Medulla oblongata (tissue), 1 donor: ENCODE measurements around the gene NT5C3B.

Experiments used
- DNase-seq: peaks from one replicate; pipeline ENCODE4 v3.0.0-alpha.2; 2015; ENCODE audit errors: extremely low spot score

Gene NT5C3B

DNA sequence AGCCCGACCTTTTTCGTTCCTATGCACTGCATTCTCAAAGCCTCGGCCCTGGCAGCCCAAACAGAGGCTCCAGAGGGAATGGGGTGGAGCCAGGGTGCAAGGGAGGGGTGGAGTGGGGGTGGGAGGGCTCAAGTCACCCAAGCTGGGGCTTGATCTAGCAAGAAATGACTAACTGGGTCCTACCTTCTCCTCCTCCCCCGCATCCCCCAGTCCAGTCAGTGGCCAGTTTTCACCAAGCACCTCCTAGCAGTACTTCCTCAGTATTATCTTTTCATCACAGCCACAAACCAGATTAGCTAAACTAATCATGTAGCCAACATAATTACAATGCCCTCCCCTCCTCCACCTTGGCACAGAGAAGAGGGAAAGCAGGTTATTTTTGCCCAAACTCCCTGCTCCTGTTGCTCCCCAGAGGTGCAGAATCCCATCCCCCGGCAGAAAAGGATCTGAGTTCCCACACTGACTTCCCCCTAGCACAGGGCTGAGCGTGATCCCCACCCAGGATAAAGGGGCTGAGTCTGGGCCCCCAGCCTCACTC, 51.8 kb downstream of the NT5C3B start:
- no peak for DNase-seq

GRCh38 chr17:41782142-41782541, 53.9 kb downstream of the NT5C3B start:
- no peak for DNase-seq

- no peak for DNase-seq
These were observed 54.5 kb downstream of the NT5C3B start for GRCh38 chr17:41781404-41782110.

- no peak for DNase-seq
These were observed 56.1 kb downstream of the NT5C3B start for GRCh38 chr17:41779954-41780353.

GRCh38 chr17:41777574-41778188, 58.4 kb downstream of the NT5C3B start:
- peak; percentile 59 for DNase-seq

- DNase-seq = no peak
These were observed 58.9 kb downstream of the NT5C3B start for GRCh38 chr17:41777157-41777573.

- peak; percentile 43 for DNase-seq
These were observed 59.7 kb downstream of the NT5C3B start for GRCh38 chr17:41776262-41776900.

DNA sequence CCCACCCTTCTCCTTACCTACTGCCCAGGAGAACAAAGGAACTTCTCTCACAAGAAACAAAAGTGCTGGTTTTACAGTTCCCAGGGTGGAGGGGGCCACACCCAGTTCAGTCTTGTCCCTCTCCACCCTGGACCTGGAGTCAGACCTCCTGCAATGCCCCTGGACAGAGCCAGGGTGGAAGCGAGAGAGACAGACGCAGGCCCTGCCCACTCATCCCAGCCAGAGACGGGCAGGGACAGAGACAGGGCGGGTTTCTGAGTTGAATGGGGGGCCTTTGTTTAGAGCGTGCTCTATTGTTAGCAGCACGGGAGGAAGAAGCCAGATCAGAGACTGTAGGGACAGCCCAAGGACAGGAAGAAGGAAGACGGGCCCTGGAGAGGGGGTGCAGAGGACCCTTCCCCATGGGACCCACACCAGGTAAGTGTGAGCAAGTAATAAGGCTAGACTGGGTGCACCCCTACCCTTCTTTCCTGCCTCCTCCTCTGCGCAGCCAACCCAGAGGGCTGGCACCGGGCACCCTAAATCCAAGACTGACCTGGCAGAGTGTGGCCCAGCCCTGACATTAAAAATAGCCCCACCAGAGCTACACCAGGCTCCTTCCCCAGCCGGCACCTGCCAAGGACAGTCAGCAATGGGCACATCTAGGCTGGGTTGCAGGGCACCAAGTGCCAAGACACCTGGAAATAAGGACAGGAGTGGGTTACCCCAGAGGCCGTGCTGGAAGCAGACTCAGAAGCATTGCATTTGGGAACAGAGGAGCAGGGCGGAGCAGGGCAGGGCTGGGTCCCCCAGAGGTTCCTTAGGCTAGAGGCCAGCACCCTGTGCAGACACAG, 60.4 kb downstream of the NT5C3B start:
- DNase-seq = peak; percentile 89
